Measurements from ENCODE around the gene MTMR8. TPM values are rescaled to one million over a fixed set of nuclear protein-coding genes. Genes with fewer than 3 reads are reported as not detected.

The MTMR8 gene
- total RNA-seq, 1 donor = 0.27 TPM

GRCh38 chrX:64229154-64229553 lies 166.1 kb downstream of the MTMR8 start:
- TF ChIP-seq CTCF (IDR thresholded peaks at IDR 0.05; ENCODE audit: insufficient read depth, low read length) = no peak
- DNase-seq (ENCODE audit: low read depth) = no peak
- H3K4me3 ChIP-seq (ENCODE audit: low read depth, low read length) = no peak overlapping the region

Other genes starting within 250 kb of the MTMR8 start
- gene AMER1, start 189.7 kb downstream of the MTMR8 start, total RNA-seq (ENCODE audit: low replicate concordance) = 2.0 and 3.6 TPM in 2 replicates
- gene ASB12, start 164.8 kb downstream of the MTMR8 start, total RNA-seq (ENCODE audit: low replicate concordance) = not detected in 2 replicates

Measured in fibroblast of the aortic adventitia (primary cell).